ENCODE data around the gene CDCP1. TPM values are rescaled to one million over a fixed set of nuclear protein-coding genes. Genes with fewer than 3 reads are reported as not detected.

CDCP1 gene
- total RNA-seq, 1 donor from 2014 or later: 53.5 TPM

DNA sequence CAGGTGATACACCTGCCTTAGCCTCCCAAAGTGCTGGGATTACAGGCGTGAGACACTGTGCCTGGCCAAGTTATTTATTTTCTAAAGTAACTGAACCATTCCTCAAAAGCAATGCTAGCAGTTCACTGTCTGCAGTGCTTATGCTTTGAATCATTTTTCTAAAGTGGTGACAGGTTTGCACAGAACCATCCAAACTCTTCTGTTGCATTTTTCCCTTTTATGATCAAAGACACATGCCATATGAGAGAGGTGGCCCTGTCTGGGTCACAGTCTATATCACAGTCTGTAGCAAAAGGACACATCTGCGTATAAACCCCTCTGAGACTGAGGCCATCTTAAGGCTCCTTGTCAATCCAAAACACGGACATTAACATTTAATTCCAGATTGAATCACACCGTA lies 17.2 kb downstream of the CDCP1 start:
- TF ChIP-seq, protein P1, sequence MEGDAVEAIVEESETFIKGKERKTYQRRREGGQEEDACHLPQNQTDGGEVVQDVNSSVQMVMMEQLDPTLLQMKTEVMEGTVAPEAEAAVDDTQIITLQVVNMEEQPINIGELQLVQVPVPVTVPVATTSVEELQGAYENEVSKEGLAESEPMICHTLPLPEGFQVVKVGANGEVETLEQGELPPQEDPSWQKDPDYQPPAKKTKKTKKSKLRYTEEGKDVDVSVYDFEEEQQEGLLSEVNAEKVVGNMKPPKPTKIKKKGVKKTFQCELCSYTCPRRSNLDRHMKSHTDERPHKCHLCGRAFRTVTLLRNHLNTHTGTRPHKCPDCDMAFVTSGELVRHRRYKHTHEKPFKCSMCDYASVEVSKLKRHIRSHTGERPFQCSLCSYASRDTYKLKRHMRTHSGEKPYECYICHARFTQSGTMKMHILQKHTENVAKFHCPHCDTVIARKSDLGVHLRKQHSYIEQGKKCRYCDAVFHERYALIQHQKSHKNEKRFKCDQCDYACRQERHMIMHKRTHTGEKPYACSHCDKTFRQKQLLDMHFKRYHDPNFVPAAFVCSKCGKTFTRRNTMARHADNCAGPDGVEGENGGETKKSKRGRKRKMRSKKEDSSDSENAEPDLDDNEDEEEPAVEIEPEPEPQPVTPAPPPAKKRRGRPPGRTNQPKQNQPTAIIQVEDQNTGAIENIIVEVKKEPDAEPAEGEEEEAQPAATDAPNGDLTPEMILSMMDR (conservative IDR thresholded peaks at IDR 0.05; ENCODE audit: low read depth, low read length): no peak
- no peak for DNase-seq (ENCODE audit: low read depth)
- H3K4me3 ChIP-seq (ENCODE audit: low read depth, low read length): no peak overlapping the region

GRCh38 chr3:45127130-45127822 lies 18.9 kb downstream of the CDCP1 start:
- TF ChIP-seq, protein P1 (conservative IDR thresholded peaks at IDR 0.05; ENCODE audit: low read depth, low read length): no peak
- DNase-seq (ENCODE audit: low read depth): no peak
- H3K4me3 ChIP-seq (ENCODE audit: low read depth, low read length): no peak overlapping the region

GRCh38 chr3:45126730-45127129 lies 19.4 kb downstream of the CDCP1 start:
- TF ChIP-seq, protein P1 (conservative IDR thresholded peaks at IDR 0.05; ENCODE audit: low read depth, low read length): no peak
- H3K4me3 ChIP-seq (ENCODE audit: low read depth, low read length): no peak overlapping the region
- DNase-seq (ENCODE audit: low read depth): no peak

- H3K4me3 ChIP-seq (ENCODE audit: low read depth, low read length): no peak overlapping the region
- TF ChIP-seq, protein P1 (conservative IDR thresholded peaks at IDR 0.05; ENCODE audit: low read depth, low read length): no peak
- no peak for DNase-seq (ENCODE audit: low read depth)
These were observed 20.6 kb downstream of the CDCP1 start for GRCh38 chr3:45125550-45126026.

DNA sequence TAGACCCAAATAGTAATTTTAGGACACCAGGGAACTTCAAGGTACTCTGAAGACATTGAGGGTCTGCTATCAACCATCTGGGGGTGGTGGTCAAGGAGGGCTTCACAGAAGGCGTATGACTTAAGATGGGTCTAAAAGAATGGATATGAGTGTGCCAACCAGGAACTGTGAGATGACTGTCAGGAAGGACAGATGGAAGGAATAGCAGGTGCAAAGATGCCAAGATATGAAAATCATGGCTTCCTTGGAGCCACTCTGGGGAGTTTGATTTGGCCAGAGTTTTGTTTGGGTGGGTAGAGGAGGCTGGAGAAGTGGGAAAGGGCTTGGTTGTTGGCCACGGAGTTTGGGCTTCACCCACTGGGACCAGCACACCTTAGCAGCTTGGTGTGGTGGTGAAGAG lies 21.2 kb downstream of the CDCP1 start:
- no peak for DNase-seq (ENCODE audit: low read depth)
- no peak overlapping the region for H3K4me3 ChIP-seq (ENCODE audit: low read depth, low read length)
- TF ChIP-seq, protein P1 (conservative IDR thresholded peaks at IDR 0.05; ENCODE audit: low read depth, low read length): no peak

DNA sequence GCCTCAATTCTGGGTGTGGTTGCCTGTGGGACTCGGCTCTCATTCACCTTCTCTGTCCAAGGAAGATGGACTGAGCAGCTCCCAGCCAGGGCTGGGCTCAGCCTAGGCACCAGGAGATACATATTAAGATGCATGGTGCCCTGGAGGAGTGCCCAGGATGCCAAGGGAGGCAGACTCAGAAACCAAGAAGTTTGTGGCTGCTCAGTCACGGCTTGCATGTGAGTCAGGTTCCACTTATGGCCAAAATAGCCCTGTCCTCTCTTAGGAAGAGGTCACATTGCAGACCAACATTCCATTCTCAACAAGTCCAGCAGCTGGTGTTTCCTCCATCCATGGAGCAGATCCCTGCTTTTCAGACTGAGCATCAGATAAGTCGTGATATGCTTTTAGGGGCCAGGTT lies 21.8 kb downstream of the CDCP1 start:
- peak; percentile 86 for DNase-seq (ENCODE audit: low read depth)
- no peak overlapping the region for H3K4me3 ChIP-seq (ENCODE audit: low read depth, low read length)
- TF ChIP-seq, protein P1 (conservative IDR thresholded peaks at IDR 0.05; ENCODE audit: low read depth, low read length): no peak
